HG03196 (cell line): ENCODE measurements around the gene PKP1.

Experiments
- ATAC-seq: cut with Tn5 transposase; IDR thresholded peaks from one replicate; pipeline ENCODE4 v1.9.1; 2021; ENCODE audit not compliant: unreplicated experiment

PKP1 gene

DNA sequence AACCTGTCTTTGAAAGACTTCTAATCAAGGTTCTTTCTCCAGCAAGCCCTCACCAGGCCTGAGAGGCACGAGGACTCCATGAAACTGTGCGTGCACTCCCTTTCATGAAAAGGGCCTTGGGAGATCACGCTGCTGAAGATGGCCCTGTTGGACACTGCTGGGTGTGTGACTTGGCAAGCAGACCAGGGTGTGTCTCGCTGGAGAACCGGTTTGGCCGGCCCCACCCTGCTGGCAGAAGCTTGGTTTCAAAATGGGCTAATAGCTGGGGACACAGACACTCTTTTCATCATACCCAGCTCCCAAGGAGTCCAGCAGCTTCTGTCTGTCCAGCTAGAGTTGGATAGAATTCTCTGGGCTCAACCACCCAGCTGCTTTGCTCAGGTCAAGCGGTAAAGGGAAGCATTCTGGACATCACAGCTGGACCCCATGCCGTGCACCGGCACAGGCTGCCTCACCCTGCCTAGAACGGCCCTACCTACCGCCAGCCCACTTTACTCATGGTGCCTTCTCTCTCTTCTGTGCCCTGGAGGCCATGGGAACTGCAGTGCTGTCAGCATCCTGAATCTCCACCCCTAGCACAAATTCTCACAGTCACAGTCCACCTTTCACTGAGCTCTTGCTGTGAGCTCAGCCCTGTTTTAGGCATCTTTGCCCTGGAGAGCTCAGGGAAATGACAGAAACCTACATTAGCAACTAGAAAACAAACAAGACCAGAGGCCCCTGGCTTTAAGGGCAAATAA, 24.6 kb downstream of the PKP1 start:
- ATAC-seq, result no peak

DNA sequence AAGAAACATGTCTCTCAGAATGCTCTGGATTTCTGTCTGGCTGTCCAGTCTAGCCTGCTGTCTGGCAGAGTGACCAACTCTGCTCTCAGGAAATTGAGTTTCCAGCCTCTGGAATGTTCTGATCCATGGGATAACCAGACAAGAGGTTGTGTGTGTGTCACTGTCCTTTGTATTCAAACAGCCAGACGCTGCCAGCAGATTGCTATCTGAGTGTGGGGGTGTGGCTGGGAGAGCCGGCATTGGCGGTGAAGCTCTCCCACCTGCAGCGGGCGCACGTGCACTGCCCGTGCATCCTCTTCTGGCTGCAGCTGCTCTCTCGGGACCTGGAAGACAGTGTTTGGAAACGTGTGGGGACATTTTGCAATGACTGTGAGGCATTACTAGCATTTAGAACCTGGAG, 26.1 kb downstream of the PKP1 start:
- no peak for ATAC-seq

DNA sequence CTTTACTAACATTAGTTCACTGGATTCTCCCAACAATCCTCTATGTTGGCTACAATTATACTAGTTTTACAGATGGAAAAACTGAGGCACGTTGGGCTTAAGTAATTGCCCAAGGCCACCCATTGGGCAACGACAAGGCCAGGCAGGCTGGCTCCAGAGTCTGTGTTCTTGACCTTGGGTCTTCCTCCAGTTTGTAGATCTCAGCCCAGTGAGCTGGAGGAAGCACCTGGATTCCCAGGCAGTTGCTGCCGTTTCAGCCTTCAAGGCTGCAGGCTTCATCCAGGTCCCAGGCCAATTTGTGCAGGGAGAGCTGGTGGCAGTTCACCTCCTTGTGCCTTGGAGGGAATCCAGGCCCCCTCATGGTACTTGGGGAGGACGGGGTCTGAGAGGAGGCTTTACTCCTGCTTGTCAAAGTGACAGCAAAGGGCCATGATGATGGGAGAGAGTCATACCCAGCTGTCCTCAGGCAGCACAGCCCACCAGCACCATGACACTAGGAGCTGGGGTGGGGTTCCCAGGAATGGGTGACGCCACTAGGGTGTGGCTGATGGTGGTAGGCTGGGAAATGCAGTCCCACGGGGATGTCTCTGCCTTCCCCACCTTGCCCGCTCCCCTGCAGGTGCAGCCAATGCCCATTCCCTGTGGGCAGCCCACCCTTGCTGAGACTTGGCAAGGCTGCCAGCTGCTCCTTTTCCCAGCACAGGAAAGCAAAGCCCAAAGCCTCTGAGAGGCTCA, 27.1 kb downstream of the PKP1 start:
- no peak for ATAC-seq

GRCh38 chr1:201310986-201311355, 27.7 kb downstream of the PKP1 start:
- ATAC-seq, result no peak

DNA sequence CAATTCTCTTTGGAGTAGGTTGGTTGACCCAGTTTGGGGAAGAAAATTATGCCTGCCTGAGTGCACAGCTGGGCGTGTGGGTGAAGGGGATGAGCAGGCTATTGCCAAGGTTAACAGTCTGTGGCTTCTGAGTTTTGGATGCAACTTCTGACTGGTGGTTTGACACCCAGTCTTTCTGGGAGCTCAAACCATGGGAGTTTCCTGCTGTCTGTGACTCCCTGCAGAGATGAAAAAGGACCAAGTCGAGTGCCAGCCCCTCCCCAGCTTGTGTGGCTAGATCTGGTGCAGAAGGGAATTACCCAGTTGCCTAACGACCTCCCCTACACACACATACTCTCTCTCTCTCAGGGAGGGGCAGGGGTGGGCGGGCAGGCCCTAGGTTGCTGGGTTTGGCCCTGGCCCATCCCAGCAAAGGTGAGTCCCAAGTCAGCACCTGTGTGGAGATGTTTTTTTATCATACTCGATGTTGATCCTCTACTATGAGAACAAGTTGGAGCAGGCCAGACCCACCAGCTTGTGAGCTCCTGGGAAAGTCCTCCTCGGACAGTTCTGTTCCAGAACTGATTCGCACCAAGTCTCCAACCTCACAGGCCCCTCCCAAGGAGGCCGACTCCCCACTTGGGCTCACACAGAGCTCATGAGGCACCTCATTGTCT, 28.2 kb downstream of the PKP1 start:
- ATAC-seq, result no peak

DNA sequence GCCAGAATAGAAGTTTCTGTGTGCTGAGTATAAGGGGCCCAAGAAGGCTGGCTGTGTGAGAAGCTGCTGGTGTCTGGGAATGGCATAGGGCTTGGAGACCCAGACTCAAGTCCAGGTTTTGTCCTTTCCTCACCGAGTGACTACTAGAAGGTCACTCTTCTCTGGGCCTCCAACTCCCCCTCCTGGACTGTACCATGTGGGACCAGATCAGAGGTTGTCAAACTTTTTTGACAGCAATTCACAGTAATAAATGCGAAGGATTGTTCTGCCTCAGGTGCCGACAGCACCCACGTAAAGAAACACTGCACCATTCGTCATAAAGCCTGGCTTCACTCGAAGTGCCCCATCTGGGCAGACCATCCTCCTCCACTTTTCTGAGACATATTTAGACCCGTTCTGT, 29.0 kb downstream of the PKP1 start:
- no peak for ATAC-seq

DNA sequence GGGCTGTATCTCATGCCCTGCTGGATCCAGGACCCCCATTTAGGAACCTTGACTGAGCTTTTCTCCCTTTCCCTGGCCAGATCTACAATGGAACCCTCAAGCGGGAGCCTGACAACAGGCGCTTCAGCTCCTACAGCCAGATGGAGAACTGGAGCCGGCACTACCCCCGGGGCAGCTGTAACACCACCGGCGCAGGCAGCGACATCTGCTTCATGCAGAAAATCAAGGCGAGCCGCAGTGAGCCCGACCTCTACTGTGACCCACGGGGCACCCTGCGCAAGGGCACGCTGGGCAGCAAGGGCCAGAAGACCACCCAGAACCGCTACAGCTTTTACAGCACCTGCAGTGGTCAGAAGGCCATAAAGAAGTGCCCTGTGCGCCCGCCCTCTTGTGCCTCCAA, 29.8 kb downstream of the PKP1 start:
- ATAC-seq, result no peak

GRCh38 chr1:201316556-201316955, 33.2 kb downstream of the PKP1 start:
- no peak for ATAC-seq

DNA sequence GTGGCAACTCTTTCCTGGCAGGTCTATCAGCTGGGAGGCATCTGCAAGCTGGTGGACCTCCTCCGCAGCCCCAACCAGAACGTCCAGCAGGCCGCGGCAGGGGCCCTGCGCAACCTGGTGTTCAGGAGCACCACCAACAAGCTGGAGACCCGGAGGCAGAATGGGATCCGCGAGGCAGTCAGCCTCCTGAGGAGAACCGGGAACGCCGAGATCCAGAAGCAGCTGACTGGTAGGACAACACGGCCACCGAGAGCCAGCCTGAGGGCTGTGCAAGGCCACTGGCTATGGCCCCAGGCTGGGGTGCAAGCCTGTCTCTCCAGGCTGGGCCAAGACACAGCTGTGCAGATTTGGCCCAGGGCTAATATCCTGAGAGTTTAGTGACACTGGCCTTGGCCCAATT, 34.2 kb downstream of the PKP1 start:
- ATAC-seq, result no peak

DNA sequence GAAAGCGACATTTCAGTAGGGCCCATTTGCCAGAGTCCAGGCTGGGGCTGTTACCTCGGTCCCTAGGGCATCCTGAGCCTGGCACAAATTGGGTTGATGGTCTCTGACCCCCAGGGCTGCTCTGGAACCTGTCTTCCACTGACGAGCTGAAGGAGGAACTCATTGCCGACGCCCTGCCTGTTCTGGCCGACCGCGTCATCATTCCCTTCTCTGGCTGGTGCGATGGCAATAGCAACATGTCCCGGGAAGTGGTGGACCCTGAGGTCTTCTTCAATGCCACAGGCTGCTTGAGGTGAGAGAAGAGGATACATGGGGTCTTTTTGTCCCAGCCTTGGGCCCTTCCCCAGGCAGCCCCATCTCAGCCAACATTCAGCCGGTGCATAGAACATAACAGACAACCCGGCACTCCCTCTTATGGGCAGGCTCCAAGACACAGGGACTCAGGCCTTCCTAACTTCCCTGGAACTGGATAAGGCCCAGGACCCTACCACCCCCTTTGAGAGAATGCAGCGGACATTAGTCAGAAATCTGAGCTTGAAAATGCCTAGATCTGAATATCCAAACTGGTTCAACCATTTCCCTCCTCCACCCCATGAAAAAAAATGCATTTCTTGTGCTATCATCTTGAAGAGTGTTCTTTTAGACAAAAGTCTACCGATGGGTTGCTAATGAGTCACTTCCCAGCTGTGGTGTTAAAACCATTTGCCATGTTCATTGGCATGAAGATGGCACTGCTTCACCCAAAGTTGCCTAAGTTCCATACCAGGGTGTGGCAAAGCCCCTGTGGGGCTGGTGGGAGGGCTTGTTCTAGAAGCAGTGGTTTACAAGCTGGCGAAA, 35.4 kb downstream of the PKP1 start:
- ATAC-seq, result no peak

DNA sequence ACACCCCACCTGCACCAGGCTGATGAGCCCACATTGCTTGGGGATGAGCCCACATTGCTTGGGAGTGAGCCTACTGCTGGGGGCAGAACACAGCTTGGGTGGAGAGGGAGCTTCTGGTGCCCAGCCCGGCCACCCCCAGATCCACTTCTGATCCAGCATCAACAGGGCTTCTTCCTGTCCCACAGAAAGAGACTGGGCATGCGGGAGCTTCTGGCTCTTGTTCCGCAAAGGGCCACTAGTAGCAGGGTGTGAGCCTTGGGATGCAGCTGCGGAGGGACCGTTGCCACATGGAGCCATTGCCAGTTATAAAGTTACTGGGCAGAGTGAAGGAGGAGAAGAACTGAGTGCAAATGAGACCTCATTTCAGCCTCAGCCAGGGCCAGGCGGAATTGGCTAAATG, 36.3 kb downstream of the PKP1 start:
- no peak for ATAC-seq

- no peak for ATAC-seq
Measured at GRCh38 chr1:201320168-201320788, 37.0 kb downstream of the PKP1 start.

GRCh38 chr1:201321826-201322390, 38.6 kb downstream of the PKP1 start:
- ATAC-seq, result no peak

DNA sequence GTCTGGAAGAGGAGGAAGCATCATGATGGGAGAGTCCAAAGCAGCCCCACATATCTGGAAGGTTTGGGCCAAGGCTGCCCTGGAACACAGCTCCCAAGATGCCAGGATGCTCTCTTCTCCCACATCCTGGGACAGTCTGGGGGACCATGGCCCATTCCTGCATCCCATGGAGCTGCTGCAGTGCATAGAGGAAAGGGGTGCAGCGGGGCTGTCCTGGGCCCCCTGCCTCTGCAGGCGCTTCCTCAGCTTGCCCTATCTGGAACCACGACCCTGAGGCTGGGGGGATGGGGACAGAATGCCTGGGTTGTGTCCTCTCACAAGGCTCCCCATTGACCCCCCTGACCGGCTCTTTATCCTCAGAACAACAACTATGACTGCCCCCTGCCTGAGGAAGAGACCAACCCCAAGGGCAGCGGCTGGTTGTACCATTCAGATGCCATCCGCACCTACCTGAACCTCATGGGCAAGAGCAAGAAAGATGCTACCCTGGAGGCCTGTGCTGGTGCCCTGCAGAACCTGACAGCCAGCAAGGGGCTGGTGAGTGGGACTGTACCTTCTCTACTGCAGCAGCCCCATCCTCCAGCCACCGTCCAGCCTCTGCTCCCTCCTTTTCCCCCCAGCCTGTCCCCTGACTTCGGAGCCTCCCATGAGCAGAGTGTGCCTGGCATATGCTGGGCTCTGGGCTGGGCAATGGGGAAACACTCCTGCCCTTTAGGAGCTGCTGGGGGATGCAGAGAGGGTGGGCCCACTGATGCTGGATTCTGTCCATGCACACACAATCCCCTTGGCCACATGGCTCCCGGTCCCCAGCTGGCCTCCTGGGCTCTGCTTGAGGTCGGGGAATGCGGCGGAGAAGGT, 39.6 kb downstream of the PKP1 start:
- no peak for ATAC-seq

GRCh38 chr1:201324306-201324705, 41.0 kb downstream of the PKP1 start:
- ATAC-seq, result no peak

GRCh38 chr1:201324821-201325677, 41.7 kb downstream of the PKP1 start:
- no peak for ATAC-seq

DNA sequence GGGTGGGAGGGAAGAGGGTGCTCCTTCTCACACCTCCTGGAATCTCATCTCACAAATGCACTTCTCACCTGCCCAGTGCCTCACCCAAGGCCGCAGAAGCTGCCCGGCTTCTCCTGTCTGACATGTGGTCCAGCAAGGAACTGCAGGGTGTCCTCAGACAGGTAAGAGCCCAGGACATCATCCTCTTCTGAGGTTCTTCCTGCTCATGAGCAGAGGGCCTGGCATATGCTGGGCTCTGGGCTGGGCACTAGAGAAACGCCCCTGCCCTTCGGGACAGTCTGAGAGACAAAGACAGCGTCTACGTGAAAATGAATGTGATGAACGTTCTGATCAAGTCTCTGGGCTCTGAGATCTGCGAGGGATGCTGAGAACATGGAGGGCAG, 42.4 kb downstream of the PKP1 start:
- no peak for ATAC-seq

DNA sequence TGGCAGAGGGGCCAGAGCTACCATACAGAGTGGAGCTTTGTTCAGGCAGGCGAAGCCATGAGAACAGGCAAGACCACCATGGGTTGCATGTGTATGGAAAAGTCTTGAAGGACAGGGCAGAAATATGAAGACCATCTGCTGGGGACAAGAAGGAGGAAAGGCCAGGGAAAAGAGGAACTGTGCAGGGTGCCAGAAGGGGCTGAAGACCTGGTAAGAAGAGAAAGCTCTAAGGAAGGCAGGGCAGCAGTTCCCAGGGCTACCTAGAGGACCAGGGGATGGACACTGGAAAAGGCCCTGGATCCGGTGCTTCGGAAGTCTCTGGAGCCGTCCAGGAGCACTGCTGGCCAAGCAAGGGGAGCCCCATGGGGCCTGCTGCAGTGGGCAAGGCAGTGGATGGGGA, 43.4 kb downstream of the PKP1 start:
- ATAC-seq, result no peak
